Measurements from ENCODE around the gene POLE. TPM values are rescaled to one million over a fixed set of nuclear protein-coding genes. Genes with fewer than 3 reads are reported as not detected.
A peak's percentile ranks its signal among the peaks of the same experiment; 100 is the strongest.

POLE gene
- total RNA-seq, 2 experiments from 2014 or later, result 157 to 230 TPM

GRCh38 chr12:132657004-132657727, 30.0 kb downstream of the POLE start:
- intact Hi-C loops (cut with micrococcal nuclease; ENCODE audit: unreplicated experiment), result no loop called here
- H3K4me1 ChIP-seq (ENCODE audit: insufficient read depth, low read length, poor library complexity, severe bottlenecking), result no peaks in the 10 kb centered on the region
- H3K9me3 ChIP-seq (ENCODE audit: low read length), result no peaks in the 10 kb centered on the region
- peaks cover 99% of the 10 kb centered on the region for H3K36me3 ChIP-seq (ENCODE audit: insufficient read depth, low read length)
- POLR2A ChIA-PET, result interaction anchor here (0.6 kb wide), 1 partner anchor 14 kb away, joined by 4 read pairs; no protein-coding TSS in a partner anchor
- CTCF ChIA-PET (ENCODE audit: unreplicated experiment), result interaction anchor here (0.6 kb wide), 1 partner anchor 28 kb away, joined by 3 read pairs; no protein-coding TSS in a partner anchor
- DNase-seq (ENCODE audit: low spot score), result no peak
- no peak overlapping the region for H3K4me2 ChIP-seq (ENCODE audit: low read length)
- H3K4me3 ChIP-seq (ENCODE audit: low read depth, low read length, poor library complexity, severe bottlenecking), result no peak overlapping the region
- no TSS peak for BruUV-seq (replicated peaks)
- H3K27ac ChIP-seq (ENCODE audit: low read depth, low read length, poor library complexity, severe bottlenecking), result no peak overlapping the region
- no peaks in the 10 kb centered on the region for H4K20me1 ChIP-seq (ENCODE audit: insufficient read depth, low read length)
- 0 out of 2 replicates have a peak, but pooled peaks have one; percentile 18 for TF ChIP-seq CTCF (conservative IDR thresholded peaks at IDR 0.05; ENCODE audit: low read length)
- TF ChIP-seq EZH2phosphoT487 (IDR thresholded peaks at IDR 0.05; ENCODE audit: borderline replicate concordance, low read depth, low read length), result no peak
- no peaks in the 10 kb centered on the region for H3K9me2 ChIP-seq (ENCODE audit: insufficient read depth, low read length)
- no peak overlapping the region for H2AFZ ChIP-seq (ENCODE audit: low read length)
- no peaks in the 10 kb centered on the region for H3K79me2 ChIP-seq (ENCODE audit: insufficient read depth, low read depth, low read length)

DNA sequence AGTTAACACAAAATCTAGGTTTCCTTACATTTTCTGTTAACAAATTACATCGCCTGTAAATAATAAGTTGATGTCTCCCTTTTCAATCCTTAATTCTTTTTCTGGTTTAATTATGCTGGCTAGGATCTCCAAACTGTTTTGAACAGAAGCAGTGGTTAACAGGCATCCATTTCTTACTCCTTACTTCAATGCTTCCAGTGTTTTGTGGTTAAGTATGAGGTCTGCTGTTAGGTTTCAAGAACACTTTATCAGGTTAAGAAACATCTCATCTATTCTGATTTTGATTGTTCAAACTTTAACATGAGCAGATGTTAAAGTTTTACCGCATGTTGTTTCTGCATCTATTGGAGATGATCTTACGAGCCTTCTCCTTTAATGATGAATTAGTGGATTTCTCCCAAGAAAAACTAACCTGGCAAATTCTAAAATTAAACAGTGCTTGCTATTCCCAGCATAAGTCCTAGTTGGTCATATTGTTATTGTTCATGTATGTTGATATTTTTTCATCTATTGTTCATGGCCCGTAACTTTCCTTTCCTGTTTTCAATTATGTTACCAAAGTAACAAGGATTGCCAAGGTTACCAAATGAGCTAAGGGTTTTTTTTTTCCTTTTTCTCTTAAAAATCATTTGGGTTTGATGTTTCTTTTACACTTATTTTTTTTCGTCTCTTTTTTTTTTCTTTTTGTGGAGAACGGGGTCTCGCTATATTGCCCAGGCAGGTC, 33.4 kb downstream of the POLE start:
- DNase-seq (ENCODE audit: low spot score), result no peak
- BruUV-seq (replicated peaks), result TSS peak; percentile 50
- Histone ChIP-seq H3K79me2 (ENCODE audit: insufficient read depth, low read depth, low read length) (no peaks in the 10 kb centered on the region), H3K4me2 (ENCODE audit: low read length) (no peak overlapping the region), H3K27ac (ENCODE audit: low read depth, low read length, poor library complexity, severe bottlenecking) (no peak overlapping the region), H3K9me2 (ENCODE audit: insufficient read depth, low read length) (no peaks in the 10 kb centered on the region), H3K4me3 (ENCODE audit: low read depth, low read length, poor library complexity, severe bottlenecking) (no peak overlapping the region), H2AFZ (ENCODE audit: low read length) (no peak overlapping the region), H3K36me3 (ENCODE audit: insufficient read depth, low read length) (peaks cover 99% of the 10 kb centered on the region), H3K4me1 (ENCODE audit: insufficient read depth, low read length, poor library complexity, severe bottlenecking) (no peaks in the 10 kb centered on the region), H4K20me1 (ENCODE audit: insufficient read depth, low read length) (no peaks in the 10 kb centered on the region), H3K9me3 (ENCODE audit: low read length) (no peaks in the 10 kb centered on the region)
- TF ChIP-seq EZH2phosphoT487 (IDR thresholded peaks at IDR 0.05; ENCODE audit: borderline replicate concordance, low read depth, low read length) (no peak), CTCF (conservative IDR thresholded peaks at IDR 0.05; ENCODE audit: low read length) (no peak)
- intact Hi-C loops (cut with micrococcal nuclease; ENCODE audit: unreplicated experiment), result no loop called here
- ChIA-PET POLR2A (interaction anchor here (0.7 kb wide), 1 partner anchor 20 kb away, joined by 4 read pairs; no protein-coding TSS in a partner anchor), CTCF (ENCODE audit: unreplicated experiment) (no interaction called here)
